Pancreas (tissue), 10 donors: ENCODE data around the gene CIDEA. TPM values are rescaled to one million over a fixed set of nuclear protein-coding genes. Genes with fewer than 3 reads are reported as not detected.
A peak's percentile ranks its signal among the peaks of the same experiment; 100 is the strongest.

Experiments
- ATAC-seq, 4 donors: fragments of 200-7000 bp; cut with Tn5 transposase; one replicate each; pipeline versions ENCODE4 v1.8.0 to v1.9.1; 2020; ENCODE audit warnings: mild to moderate bottlenecking in 4 of 4, moderate library complexity in 4 of 4
- DNase-seq, 6 donors: peaks; one replicate each; pipeline ENCODE4 v3.0.0-alpha.2; 2020
- FAIRE-seq: peaks from 2 replicates; lab custom pipeline; 2012; peaks lifted over from hg19 to GRCh38; lab: Jason Lieb, UNC
- H3K27ac ChIP-seq, 4 donors: fragments of 200-600 bp; sonication (generic); 1 replicate in 3 of 4; 2 replicates in 1 of 4; pipeline versions ENCODE4 v1.5.0 to v1.8.0; 2020
- H3K27me3 ChIP-seq, 4 donors: fragments of 200-600 bp; one replicate each; pipeline ENCODE4 v1.8.0; 2021
- H3K36me3 ChIP-seq, 3 donors: fragments of 200-600 bp; sonication (generic) in 1 of 3; one replicate each; pipeline versions ENCODE4 v1.5.0 to v1.8.0; 2020 to 2021
- H3K4me1 ChIP-seq, 3 donors: fragments of 200-600 bp; one replicate each; pipeline ENCODE4 v1.8.0; 2021
- H3K4me3 ChIP-seq, 4 donors: fragments of 200-600 bp; sonication (generic) in 2 of 4; one replicate each; pipeline versions ENCODE4 v1.5.0 to v1.8.0; 2020 to 2021
- H3K9me3 ChIP-seq, 4 donors: fragments of 200-600 bp; one replicate each; pipeline ENCODE4 v1.8.0; 2021
- CTCF ChIP-seq, 4 donors: fragments of 200-600 bp; sonication (generic) in 3 of 4; IDR thresholded peaks; one replicate each; pipeline versions ENCODE4 v1.5.0 to v1.8.0; 2021; ENCODE audit warnings: antibody characterized with exemption in 4 of 4
- WGBS, 2 donors: extraction: QIAGEN DNeasy Blood & Tissue Kit; methylation state at CpG; one replicate each; pipeline ENCODE4 v1.1.7; 2013; 5-methylcytosine and 5-hydroxymethylcytosine counted together
- intact Hi-C, 3 donors: fragments of 100-400 bp; cut with DNase I; formaldehyde crosslinking; loops; one replicate each; pipeline versions ENCODE4 v1.11.1 to v1.14.2; 2022
- polyA plus RNA-seq, 2 donors: library from polyadenylated mRNA; stranded (reverse); fragments of 200-250 nt; gene quantifications; one replicate each; pipeline ENCODE4 v1.2.3, GENCODE V29; 2013
- total RNA-seq, 6 donors: library from RNA; stranded (reverse); fragmentation: NEBNext Ultra II Directional in 4 of 6; extraction: Animal tissue kit (Norgen Biotek cat#: 25700) in 4 of 6; gene quantifications; one replicate each; pipeline versions ENCODE4 v1.2.1 to v1.2.4, GENCODE V29; 2021 to 2023
- donor health status: healthy with polysubstance abuse.
- donor health status: DM: no; HTN: no; CAD: no; lungs with moderate emphysema.
- donor health status: DM: no; HTN: no; CAD: no.
- donor health status: control.
- donor health status: control.
- donor health status: Bipolar disorder and iron deficiency.
- donor health status: DM: yes; HTN: yes; CAD: no.
- donor health status: DM: no; HTN: no; CAD: no.
- donor health status: DM: no; HTN: no; CAD: no.
- donor health status: DM: yes; HTN: yes; CAD: no.

The CIDEA gene
- total and polyA plus RNA-seq, 8 donors = 0.35 to 3.5 (median 0.64) TPM; not detected in 5

- FAIRE-seq = no peak
- H3K4me3 ChIP-seq = no peak overlapping the region
- no peak for DNase-seq
- H3K27me3 ChIP-seq = no peaks in the 10 kb centered on the region
- ATAC-seq = peak in 2 of 4 donors; percentile 37 to 55
- intact Hi-C loops = no loop called here
- no peak for TF ChIP-seq CTCF (IDR thresholded peaks at IDR 0.05)
- no peak overlapping the region for H3K27ac ChIP-seq
- H3K9me3 ChIP-seq = no peaks in the 10 kb centered on the region
- no peaks in the 10 kb centered on the region for H3K36me3 ChIP-seq
- H3K4me1 ChIP-seq = no peaks in the 10 kb centered on the region
- 45 to 46% methylated on average over 32 of the region's 32 CpGs for WGBS, 2 donors
Measured at GRCh38 chr18:12246849-12247808, 7.0 kb upstream of the CIDEA start.

- Histone ChIP-seq H3K4me3 (no peak overlapping the region), H3K27me3 (no peaks in the 10 kb centered on the region), H3K36me3 (no peaks in the 10 kb centered on the region), H3K27ac (no peak overlapping the region), H3K9me3 (no peaks in the 10 kb centered on the region), H3K4me1 (no peaks in the 10 kb centered on the region)
- no peak for TF ChIP-seq CTCF (IDR thresholded peaks at IDR 0.05)
- FAIRE-seq = no peak
- WGBS, 2 donors = 58 to 68% methylated on average over 6 of the region's 6 CpGs
- ATAC-seq = no peak
- DNase-seq = no peak
- intact Hi-C loops = no loop called here
Measured at GRCh38 chr18:12247946-12248345, 6.2 kb upstream of the CIDEA start.

GRCh38 chr18:12248926-12249720 lies 5.0 kb upstream of the CIDEA start:
- no peaks in the 10 kb centered on the region for H3K9me3 ChIP-seq
- H3K4me3 ChIP-seq = no peak overlapping the region
- no peak for DNase-seq
- intact Hi-C loops = no loop called here
- no peak for TF ChIP-seq CTCF (IDR thresholded peaks at IDR 0.05)
- 62 to 74% methylated on average over 13 of the region's 13 CpGs for WGBS, 2 donors
- no peaks in the 10 kb centered on the region for H3K36me3 ChIP-seq
- no peak for FAIRE-seq
- H3K27me3 ChIP-seq = no peaks in the 10 kb centered on the region
- H3K27ac ChIP-seq = no peak overlapping the region
- H3K4me1 ChIP-seq = peaks cover 0 to 4% (median 0%) of the 10 kb centered on the region in 3 donors
- ATAC-seq = no peak

GRCh38 chr18:12251311-12251710 lies 2.9 kb upstream of the CIDEA start:
- TF ChIP-seq CTCF (IDR thresholded peaks at IDR 0.05) = no peak
- Histone ChIP-seq H3K9me3 (no peaks in the 10 kb centered on the region), H3K4me3 (no peak overlapping the region), H3K36me3 (no peaks in the 10 kb centered on the region), H3K27me3 (peaks cover 0 to 4% (median 0%) of the 10 kb centered on the region in 4 donors), H3K27ac (no peak overlapping the region), H3K4me1 (peaks cover 0 to 7% (median 0%) of the 10 kb centered on the region in 3 donors)
- FAIRE-seq = no peak
- no peak for ATAC-seq
- no peak for DNase-seq
- intact Hi-C loops = loop anchor here in 1 of 3 donors (5.0 kb wide), 1 partner anchor 51 kb away; no protein-coding TSS in a partner anchor
- 81 to 82% methylated on average over 11 of the region's 11 CpGs for WGBS, 2 donors
